Fibroblast of villous mesenchyme (primary cell): ENCODE measurements around the gene WFDC5. TPM values are rescaled to one million over a fixed set of nuclear protein-coding genes. Genes with fewer than 3 reads are reported as not detected.
A peak's percentile ranks its signal among the peaks of the same experiment; 100 is the strongest.

Experiments used
- DNase-seq: peaks from one replicate; pipeline ENCODE4 v3.0.0-alpha.2; 2010; ENCODE audit warnings: low read depth
- H3K4me3 ChIP-seq: 2 replicates; pipeline ENCODE4 v1.5.1; 2011; ENCODE audit warnings: low read depth, mild to moderate bottlenecking, low read length
- total RNA-seq: library from RNA; depleted of rRNA; stranded (reverse); fragments of >200 nt; gene quantifications from 2 replicates; pipeline ENCODE4 v1.2.3, GENCODE V29; 2012
- TF ChIP-seq, protein P1 (sequence below): IDR thresholded peaks from 2 replicates; pipeline ENCODE4 v1.5.1; 2012; ENCODE audit warnings: low read depth, mild to moderate bottlenecking, low read length; ENCODE audit not compliant: insufficient read depth

WFDC5 gene
- total RNA-seq, 1 donor = not detected

GRCh38 chr20:45082468-45082867 is 32.5 kb downstream of the WFDC5 start:
- TF ChIP-seq, protein P1, sequence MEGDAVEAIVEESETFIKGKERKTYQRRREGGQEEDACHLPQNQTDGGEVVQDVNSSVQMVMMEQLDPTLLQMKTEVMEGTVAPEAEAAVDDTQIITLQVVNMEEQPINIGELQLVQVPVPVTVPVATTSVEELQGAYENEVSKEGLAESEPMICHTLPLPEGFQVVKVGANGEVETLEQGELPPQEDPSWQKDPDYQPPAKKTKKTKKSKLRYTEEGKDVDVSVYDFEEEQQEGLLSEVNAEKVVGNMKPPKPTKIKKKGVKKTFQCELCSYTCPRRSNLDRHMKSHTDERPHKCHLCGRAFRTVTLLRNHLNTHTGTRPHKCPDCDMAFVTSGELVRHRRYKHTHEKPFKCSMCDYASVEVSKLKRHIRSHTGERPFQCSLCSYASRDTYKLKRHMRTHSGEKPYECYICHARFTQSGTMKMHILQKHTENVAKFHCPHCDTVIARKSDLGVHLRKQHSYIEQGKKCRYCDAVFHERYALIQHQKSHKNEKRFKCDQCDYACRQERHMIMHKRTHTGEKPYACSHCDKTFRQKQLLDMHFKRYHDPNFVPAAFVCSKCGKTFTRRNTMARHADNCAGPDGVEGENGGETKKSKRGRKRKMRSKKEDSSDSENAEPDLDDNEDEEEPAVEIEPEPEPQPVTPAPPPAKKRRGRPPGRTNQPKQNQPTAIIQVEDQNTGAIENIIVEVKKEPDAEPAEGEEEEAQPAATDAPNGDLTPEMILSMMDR = no peak
- DNase-seq = no peak
- H3K4me3 ChIP-seq = no peak overlapping the region

DNA sequence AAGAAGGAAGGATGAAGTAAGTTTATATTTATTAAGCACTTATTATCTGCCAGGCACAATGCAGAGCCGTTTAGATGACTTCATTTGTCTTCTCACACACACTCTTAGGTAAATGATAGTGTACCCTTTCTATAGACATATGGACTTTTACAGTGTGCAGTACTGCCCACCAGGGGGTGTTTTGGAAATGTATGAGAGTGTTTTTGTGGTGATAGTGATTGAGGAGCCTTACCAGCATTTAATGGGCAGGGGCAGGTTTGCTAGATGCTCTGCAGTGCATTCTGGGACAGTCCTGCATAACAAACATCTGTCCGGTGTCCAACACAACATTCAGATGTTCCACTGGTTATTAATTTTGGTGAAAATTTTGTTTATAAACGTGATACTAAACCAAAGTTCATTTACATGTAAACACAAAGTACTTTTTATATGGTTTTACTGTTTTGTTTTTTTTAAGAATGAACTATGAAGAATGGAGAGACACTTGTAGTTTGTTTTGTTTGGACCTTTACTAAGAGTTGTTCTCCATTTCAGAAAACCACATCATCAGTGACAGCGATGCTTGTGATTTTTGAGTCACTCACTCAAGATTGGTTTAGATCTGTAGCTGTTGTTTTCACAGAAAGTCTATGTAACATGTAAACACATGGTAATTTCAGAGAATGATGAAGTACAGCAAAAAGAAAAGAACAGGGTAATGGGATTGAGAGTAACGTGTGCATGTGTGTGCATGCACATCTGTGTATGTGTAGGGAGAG is 33.9 kb downstream of the WFDC5 start:
- H3K4me3 ChIP-seq = no peak overlapping the region
- TF ChIP-seq, protein P1 = peak; percentile 63
- no peak for DNase-seq

- no peak for DNase-seq
- no peak overlapping the region for H3K4me3 ChIP-seq
- TF ChIP-seq, protein P1 = no peak
Observed at GRCh38 chr20:45077559-45077958, 37.4 kb downstream of the WFDC5 start.

- TF ChIP-seq, protein P1 = no peak
- H3K4me3 ChIP-seq = no peak overlapping the region
- DNase-seq = no peak
Observed at GRCh38 chr20:45073221-45073620, 41.8 kb downstream of the WFDC5 start.

GRCh38 chr20:45072066-45072465 is 42.9 kb downstream of the WFDC5 start:
- no peak for DNase-seq
- TF ChIP-seq, protein P1 = no peak
- no peak overlapping the region for H3K4me3 ChIP-seq

DNA sequence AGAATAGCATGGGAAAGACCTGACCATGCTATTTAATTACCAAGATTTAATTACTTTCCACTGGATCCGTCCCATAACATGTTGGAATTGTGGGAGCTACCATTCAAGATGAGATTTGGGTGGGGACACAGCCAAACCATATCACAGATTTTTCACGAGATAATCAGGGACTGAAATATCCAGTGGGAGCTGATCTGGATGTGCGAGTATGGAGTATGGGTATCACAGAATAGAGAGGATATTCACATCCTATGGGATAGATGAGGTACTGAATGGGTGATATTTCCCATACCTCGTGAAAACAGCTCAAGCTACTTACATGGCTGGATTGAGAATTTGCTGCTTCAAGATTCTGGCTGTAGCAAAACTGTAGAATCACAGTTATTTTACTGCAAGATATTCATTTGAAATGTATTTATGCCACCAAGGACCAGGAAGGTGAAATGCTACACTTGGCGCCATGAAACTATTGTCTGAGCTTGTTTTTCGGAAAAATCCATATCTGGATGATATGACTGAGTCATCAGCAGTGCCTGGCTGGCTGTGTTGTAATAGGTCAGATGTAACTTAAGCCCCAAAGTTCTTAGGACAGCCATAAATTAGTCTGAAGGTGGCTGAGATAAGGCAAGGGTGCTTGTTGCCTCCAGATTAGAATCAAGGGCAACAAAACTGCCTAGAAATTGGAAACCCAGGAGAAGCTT is 43.9 kb downstream of the WFDC5 start:
- no peak overlapping the region for H3K4me3 ChIP-seq
- TF ChIP-seq, protein P1 = no peak
- peak; percentile 87 for DNase-seq
